ENCODE results near the gene KIF2C.

DNA sequence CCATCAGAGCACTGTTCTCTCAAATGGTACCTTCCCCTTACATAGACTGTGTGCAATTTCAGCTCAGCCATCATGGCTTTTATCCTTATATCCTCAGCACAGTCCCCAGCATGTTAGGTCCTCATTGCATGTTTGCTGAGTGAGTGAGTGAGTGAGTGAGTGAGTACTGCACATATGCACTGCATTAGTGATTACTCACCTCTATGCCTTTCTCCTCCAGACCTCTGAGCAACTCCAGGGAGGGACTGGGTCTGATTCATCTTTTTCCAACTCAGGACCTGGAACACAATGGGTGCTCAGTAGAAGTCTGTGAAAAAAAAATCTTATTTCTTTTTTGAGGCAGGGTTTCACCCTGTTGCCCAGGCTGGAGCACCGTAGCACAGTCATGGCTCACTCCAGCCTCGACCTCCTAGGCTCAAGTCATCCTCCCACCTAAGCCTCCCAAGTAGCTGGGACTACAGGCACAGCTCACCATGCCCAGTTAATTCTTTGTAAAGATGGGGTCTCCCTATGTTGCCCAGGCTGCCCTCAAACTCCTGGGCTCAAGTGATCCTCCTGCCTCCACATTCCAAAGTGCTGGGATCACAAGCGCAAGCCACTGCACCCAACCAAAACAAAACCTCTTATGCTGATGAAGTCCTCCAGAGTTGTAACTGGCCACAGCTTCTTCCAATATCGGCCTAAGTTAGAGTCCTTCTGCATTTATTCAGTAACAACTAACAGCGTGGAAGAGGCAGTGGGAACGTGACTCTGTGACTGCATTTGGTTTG is 32.3 kb upstream of the KIF2C start:
- TF ChIP-seq, protein P1, sequence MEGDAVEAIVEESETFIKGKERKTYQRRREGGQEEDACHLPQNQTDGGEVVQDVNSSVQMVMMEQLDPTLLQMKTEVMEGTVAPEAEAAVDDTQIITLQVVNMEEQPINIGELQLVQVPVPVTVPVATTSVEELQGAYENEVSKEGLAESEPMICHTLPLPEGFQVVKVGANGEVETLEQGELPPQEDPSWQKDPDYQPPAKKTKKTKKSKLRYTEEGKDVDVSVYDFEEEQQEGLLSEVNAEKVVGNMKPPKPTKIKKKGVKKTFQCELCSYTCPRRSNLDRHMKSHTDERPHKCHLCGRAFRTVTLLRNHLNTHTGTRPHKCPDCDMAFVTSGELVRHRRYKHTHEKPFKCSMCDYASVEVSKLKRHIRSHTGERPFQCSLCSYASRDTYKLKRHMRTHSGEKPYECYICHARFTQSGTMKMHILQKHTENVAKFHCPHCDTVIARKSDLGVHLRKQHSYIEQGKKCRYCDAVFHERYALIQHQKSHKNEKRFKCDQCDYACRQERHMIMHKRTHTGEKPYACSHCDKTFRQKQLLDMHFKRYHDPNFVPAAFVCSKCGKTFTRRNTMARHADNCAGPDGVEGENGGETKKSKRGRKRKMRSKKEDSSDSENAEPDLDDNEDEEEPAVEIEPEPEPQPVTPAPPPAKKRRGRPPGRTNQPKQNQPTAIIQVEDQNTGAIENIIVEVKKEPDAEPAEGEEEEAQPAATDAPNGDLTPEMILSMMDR (IDR thresholded peaks at IDR 0.05; ENCODE audit: low read length): no peak
- TF ChIP-seq EZH2 (optimal IDR thresholded peaks at IDR 0.05; ENCODE audit: low read depth, low read length): no peak
- no peak for TF ChIP-seq EZH2phosphoT487 (IDR thresholded peaks at IDR 0.05; ENCODE audit: low read length)

Data from MM.1S (cell line).